GM08714 (cell line): ENCODE results near the gene COL16A1.

Experiments
- H3K4me3 ChIP-seq: fragments of 200-500 bp; sonication (Bioruptor generic); 2 replicates; pipeline ENCODE4 v1.5.1; 2014; ENCODE audit warnings: mild to moderate bottlenecking, low read length, inconsistent platforms
- ZNF274 ChIP-seq: IDR thresholded peaks from 2 replicates; pipeline ENCODE4 v1.6.1; 2012; ENCODE audit warnings: mild to moderate bottlenecking, low read depth, low read length

COL16A1 gene

GRCh38 chr1:31693231-31693630 is 10.6 kb downstream of the COL16A1 start:
- no peak for TF ChIP-seq ZNF274
- no peak overlapping the region for H3K4me3 ChIP-seq

- no peak overlapping the region for H3K4me3 ChIP-seq
- no peak for TF ChIP-seq ZNF274
Observed at GRCh38 chr1:31691951-31692350, 11.9 kb downstream of the COL16A1 start.

GRCh38 chr1:31691446-31691845 is 12.4 kb downstream of the COL16A1 start:
- no peak overlapping the region for H3K4me3 ChIP-seq
- TF ChIP-seq ZNF274, result no peak

GRCh38 chr1:31690921-31691320 is 12.9 kb downstream of the COL16A1 start:
- TF ChIP-seq ZNF274, result no peak
- no peak overlapping the region for H3K4me3 ChIP-seq

GRCh38 chr1:31689854-31690253 is 14.0 kb downstream of the COL16A1 start:
- H3K4me3 ChIP-seq, result no peak overlapping the region
- no peak for TF ChIP-seq ZNF274

GRCh38 chr1:31689379-31689778 is 14.4 kb downstream of the COL16A1 start:
- no peak overlapping the region for H3K4me3 ChIP-seq
- no peak for TF ChIP-seq ZNF274

GRCh38 chr1:31688233-31688918 is 15.4 kb downstream of the COL16A1 start:
- no peak for TF ChIP-seq ZNF274
- no peak overlapping the region for H3K4me3 ChIP-seq

- TF ChIP-seq ZNF274, result no peak
Observed at GRCh38 chr1:31687601-31688000, 16.2 kb downstream of the COL16A1 start.

GRCh38 chr1:31685795-31686194 is 18.0 kb downstream of the COL16A1 start:
- no peak overlapping the region for H3K4me3 ChIP-seq
- TF ChIP-seq ZNF274, result no peak

More at GRCh38 chr1:31687601-31688000, 16.2 kb downstream of the COL16A1 start:
- no peak overlapping the region for H3K4me3 ChIP-seq

- H3K4me3 ChIP-seq, result no peak overlapping the region
- TF ChIP-seq ZNF274, result no peak
Observed at GRCh38 chr1:31683997-31684396, 19.8 kb downstream of the COL16A1 start.

GRCh38 chr1:31681415-31681814 is 22.4 kb downstream of the COL16A1 start:
- H3K4me3 ChIP-seq, result no peak overlapping the region
- no peak for TF ChIP-seq ZNF274

- no peak for TF ChIP-seq ZNF274
- H3K4me3 ChIP-seq, result no peak overlapping the region
Observed at GRCh38 chr1:31679676-31680230, 24.1 kb downstream of the COL16A1 start.

GRCh38 chr1:31679091-31679490 is 24.7 kb downstream of the COL16A1 start:
- TF ChIP-seq ZNF274, result no peak
- no peak overlapping the region for H3K4me3 ChIP-seq

GRCh38 chr1:31678681-31679080 is 25.1 kb downstream of the COL16A1 start:
- H3K4me3 ChIP-seq, result no peak overlapping the region
- TF ChIP-seq ZNF274, result no peak

- H3K4me3 ChIP-seq, result no peak overlapping the region
- TF ChIP-seq ZNF274, result no peak
Observed at GRCh38 chr1:31677949-31678348, 25.9 kb downstream of the COL16A1 start.

GRCh38 chr1:31677401-31677800 is 26.4 kb downstream of the COL16A1 start:
- H3K4me3 ChIP-seq, result no peak overlapping the region
- TF ChIP-seq ZNF274, result no peak
